ENCODE data around the gene PGGHG.
"Not testable (repeated sequence)": the region's sequence is repeated elsewhere in the genome, so short reads cannot be mapped to it uniquely, and the experiment has no call there.

The PGGHG gene

DNA sequence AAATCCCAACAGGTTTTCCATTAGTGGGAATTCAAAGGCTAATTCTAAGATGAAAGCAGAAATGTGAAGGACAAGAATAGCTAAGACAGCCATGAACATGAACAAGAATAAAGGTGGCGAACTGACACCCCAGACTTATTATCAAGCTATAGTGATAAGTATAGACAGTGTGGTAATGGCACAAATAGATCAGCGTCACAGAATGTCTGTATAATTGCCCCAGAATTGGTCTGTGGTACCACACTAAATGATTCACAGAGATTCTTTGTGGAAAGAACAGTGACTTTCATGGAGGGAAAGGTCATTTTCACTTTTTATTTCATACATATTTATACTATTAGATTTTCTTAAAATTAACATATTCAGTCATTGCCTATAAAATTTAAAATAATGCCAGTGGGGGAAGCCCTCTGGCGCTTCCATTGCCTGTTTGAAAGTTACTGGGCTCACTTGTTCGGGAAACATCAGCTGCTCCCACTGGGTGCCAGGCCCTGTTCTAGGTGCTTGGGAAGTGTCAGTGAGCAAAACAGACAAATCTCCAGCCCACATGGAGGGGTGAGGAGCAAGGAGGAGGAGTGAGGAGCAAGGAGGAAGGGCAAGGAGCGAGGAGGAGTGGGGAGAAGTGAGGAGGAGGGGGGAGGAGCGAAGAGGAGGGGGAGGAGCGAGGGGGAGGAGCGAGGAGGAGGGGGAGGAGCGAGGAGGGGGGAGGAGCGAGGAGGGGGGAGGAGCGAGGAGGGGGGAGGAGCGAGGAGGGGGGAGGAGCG lies 22.1 kb upstream of the PGGHG start:
- ChIA-PET CTCF (interaction anchor here (1.4 to 4.0 kb wide), 3 partner anchors 9 to 51 kb away, joined by 4 to 28 read pairs (median 5); no protein-coding TSS in a partner anchor), POLR2A (no interaction called here)
- TF ChIP-seq, protein P1, sequence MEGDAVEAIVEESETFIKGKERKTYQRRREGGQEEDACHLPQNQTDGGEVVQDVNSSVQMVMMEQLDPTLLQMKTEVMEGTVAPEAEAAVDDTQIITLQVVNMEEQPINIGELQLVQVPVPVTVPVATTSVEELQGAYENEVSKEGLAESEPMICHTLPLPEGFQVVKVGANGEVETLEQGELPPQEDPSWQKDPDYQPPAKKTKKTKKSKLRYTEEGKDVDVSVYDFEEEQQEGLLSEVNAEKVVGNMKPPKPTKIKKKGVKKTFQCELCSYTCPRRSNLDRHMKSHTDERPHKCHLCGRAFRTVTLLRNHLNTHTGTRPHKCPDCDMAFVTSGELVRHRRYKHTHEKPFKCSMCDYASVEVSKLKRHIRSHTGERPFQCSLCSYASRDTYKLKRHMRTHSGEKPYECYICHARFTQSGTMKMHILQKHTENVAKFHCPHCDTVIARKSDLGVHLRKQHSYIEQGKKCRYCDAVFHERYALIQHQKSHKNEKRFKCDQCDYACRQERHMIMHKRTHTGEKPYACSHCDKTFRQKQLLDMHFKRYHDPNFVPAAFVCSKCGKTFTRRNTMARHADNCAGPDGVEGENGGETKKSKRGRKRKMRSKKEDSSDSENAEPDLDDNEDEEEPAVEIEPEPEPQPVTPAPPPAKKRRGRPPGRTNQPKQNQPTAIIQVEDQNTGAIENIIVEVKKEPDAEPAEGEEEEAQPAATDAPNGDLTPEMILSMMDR (IDR thresholded peaks at IDR 0.05; ENCODE audit: control extremely low read depth, extremely low read depth, low read depth, missing control alignments): no peak
- no peak for DNase-seq (ENCODE audit: extremely low spot score)

DNA sequence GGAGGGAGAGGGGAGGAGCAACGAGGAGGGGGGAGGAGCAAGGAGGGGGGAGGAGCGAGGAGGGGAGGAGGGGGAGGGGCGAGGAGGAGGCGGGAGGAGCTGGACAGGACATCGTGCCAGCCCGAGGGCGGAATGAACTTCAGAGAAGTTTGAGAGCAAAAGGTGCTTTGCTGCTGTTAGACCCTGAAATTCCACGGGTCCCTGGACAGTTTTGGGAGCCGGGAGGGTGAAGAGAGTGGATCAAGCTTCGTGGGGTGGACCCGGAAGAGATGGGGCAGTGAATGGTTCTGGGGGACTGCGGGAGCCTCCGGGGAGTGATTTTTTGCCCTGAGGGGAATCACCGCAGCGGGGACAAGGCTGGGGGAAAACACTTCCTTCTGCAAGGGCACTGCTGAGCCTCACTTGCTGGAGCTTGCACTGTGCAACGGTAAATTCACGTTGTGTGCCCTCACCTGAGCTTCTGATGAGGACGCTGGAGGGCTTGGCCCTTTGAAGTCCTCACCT lies 21.4 kb upstream of the PGGHG start:
- POLR2A ChIA-PET: no interaction called here
- peak; percentile 72 for DNase-seq (ENCODE audit: extremely low spot score)
- TF ChIP-seq, protein P1 (IDR thresholded peaks at IDR 0.05; ENCODE audit: control extremely low read depth, extremely low read depth, low read depth, missing control alignments): no peak

DNA sequence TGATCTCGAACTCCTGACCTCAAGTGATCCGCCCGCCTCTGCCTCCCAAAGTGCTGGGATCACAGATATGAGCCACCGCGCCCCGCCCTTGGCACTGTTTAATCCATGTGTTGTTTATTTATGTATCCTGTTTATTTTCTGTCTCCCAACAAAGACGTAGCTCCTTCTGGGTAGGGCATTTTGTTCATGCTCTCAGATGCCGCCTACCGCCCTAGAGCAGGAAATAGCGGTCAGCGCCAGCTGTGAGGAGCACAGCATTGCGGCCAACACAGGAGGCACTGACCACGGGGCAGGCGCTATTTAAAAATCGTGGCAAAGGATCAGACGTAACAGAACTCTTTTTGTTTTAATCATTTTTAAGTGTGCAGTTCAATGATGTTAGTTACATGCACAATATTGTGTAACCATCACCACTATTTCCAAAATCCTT lies 20.2 kb upstream of the PGGHG start:
- CTCF ChIA-PET: interaction anchor here (1.0 to 4.0 kb wide), 2 partner anchors 10 to 19 kb away, joined by 3 to 28 read pairs; partner anchors contain the start of gene NLRP6
- TF ChIP-seq, protein P1 (IDR thresholded peaks at IDR 0.05; ENCODE audit: control extremely low read depth, extremely low read depth, low read depth, missing control alignments): peak; percentile 23
- POLR2A ChIA-PET; DNase-seq (ENCODE audit: extremely low spot score): not testable (repeated sequence)

More for the DNA sequence above, 21.4 kb upstream of the PGGHG start:
- CTCF ChIA-PET: interaction anchor here (1.4 to 4.0 kb wide), 3 partner anchors 9 to 50 kb away, joined by 4 to 28 read pairs (median 5); no protein-coding TSS in a partner anchor

DNA sequence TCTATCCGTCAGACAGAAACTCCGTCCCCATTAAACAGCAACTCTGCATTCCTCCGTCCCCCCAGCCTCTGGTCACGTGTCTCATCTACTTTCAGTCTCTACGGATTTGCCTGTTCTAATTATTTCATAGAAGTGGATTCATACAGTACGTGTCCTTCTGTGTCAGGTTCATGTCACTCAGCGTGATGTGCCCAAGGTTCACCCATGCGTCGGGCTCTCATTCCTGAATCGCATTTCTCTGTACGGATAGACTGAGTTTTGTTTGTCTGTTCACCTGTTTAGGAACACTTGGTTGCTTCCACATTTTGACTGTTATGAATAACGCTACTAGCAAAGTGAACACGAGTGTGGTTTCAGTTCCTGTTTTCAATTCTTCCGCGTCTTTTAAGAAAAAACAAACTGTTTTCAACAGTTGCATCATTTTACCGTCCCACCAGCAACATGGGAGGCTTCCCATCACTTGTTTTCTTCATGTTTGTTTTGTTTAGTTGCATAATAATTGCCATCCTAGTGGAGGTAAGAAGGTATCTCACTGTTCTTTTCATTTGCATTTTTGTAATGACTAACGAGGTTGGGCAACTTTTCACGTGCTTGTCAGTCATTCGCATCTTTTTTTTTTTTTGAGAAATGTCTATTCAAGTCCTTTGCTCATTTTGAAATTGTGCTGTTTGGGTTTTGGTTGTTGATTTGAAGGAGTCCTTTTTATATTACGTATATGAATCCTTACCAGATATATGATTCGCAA lies 19.6 kb upstream of the PGGHG start:
- ChIA-PET POLR2A (no interaction called here), CTCF (interaction anchor here (1.0 kb wide), 1 partner anchor 9 kb away, joined by 3 read pairs; the partner anchor contains the start of gene NLRP6)
- TF ChIP-seq, protein P1 (IDR thresholded peaks at IDR 0.05; ENCODE audit: control extremely low read depth, extremely low read depth, low read depth, missing control alignments): no peak
- no peak for DNase-seq (ENCODE audit: extremely low spot score)

DNA sequence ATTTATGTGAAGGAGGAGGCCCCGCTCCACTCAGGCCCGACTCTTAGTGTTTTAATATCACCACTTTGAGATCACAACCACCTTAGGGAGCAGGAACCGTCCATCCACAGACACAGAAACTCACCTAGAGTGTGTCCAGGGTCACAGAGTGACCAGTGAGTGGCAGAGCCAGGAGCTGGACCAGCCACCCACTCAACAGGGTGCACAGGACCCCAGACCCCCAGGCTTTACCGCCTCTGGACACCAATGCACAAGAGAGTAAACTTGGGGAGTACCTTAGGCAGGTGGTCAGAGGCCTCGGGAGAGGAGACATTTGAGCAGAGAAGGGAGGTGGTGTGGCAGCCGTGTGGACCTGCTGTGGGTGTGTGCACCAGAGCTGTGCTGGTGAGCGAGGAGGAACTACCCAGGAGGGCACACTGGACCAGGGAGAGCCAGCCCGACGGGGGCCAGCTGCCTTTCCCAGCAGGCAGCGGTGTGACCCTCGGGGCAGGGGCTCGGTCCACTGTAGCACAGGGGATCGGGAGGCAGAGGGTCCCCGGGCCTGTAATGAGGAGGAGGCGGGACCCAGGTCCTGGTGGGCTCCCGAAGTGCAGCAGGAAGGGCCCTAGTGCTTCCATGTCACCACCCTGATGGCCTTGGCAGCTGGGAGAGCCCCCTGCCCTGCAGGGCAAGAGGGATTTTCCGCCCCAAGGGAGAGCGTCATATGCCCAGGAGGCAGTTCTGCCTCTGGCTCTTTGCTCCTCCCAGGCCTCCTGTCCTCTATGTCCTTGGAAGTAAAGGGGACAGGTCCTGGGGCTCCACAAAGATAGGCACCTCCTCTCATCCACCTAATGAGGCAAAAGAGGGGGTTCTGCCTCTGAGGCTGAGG lies 18.2 kb upstream of the PGGHG start:
- TF ChIP-seq, protein P1 (IDR thresholded peaks at IDR 0.05; ENCODE audit: control extremely low read depth, extremely low read depth, low read depth, missing control alignments): no peak
- ChIA-PET CTCF (interaction anchor here (1.7 kb wide), 2 partner anchors 20 to 46 kb away, joined by 4 to 6 read pairs; no protein-coding TSS in a partner anchor), POLR2A (no interaction called here)
- no peak for DNase-seq (ENCODE audit: extremely low spot score)

Measured in GM10248 (cell line).